HG03175 (cell line): Measurements from ENCODE around the gene ARHGDIA.

Experiments used
- ATAC-seq: cut with Tn5 transposase; IDR thresholded peaks from one replicate; pipeline ENCODE4 v1.9.1; 2021; ENCODE audit warnings: mild to moderate bottlenecking, moderate library complexity; ENCODE audit not compliant: unreplicated experiment

The ARHGDIA gene

GRCh38 chr17:81828656-81829055 lies 42.5 kb downstream of the ARHGDIA start:
- ATAC-seq: no peak

- ATAC-seq: no peak
Observed at GRCh38 chr17:81825841-81826466, 45.2 kb downstream of the ARHGDIA start.

- ATAC-seq: no peak
Observed at GRCh38 chr17:81824595-81824994, 46.5 kb downstream of the ARHGDIA start.

GRCh38 chr17:81823820-81824550 lies 47.2 kb downstream of the ARHGDIA start:
- no peak for ATAC-seq

GRCh38 chr17:81822996-81823819 lies 47.9 kb downstream of the ARHGDIA start:
- no peak for ATAC-seq

DNA sequence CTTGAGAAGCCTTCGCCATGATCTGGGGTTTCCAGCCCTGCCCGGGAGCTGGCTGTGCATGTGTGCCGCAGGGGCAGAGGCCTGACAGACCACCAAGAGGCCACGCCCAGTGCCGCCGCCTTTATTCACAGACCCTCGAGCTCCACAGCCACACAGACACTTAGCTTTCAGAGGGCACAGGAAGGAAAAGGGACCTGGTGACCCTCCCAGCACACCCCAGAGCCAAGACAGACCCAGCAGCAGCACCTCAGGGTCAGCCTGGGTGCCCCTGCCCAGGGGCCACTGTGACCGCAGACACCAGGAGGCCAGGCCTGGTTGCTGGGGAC lies 48.9 kb downstream of the ARHGDIA start:
- no peak for ATAC-seq

DNA sequence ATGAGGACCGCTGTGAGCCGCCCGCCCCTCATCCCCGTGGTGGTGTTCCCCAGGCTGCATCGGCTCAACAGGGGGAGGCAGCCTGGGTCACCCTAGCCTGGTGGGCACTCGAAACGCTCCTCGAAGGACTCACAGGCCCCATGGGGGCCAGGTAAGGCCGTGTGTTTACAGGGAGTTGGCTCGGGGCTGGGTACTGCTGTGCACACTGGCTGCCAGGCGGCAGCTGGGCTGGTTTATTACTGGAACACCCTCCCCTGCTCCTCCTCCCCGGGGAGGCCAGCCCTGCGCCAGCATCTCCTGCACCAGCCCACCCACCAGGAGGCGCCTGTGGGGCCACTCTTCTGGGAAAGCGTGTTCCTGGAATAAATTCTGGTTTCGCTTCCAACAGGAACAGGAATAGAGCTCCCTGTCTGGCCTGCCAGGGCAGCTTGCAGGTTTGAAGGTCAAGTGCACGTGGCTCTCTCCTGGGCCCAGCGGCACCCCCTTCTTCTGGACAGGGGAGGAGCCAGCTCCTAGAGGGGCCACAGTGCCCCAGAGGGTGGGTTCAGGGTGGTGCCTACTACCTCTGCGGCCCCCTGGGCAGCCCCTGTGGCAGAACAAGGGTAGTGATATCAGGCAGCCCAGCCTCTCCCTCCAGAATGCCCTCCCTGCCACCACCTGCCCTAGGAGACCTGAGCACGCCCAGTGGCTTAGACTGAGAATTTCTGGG lies 49.4 kb downstream of the ARHGDIA start:
- no peak for ATAC-seq

- ATAC-seq: no peak
Observed at GRCh38 chr17:81821147-81821546, 50.0 kb downstream of the ARHGDIA start.

GRCh38 chr17:81819708-81820107 lies 51.4 kb downstream of the ARHGDIA start:
- ATAC-seq: no peak

DNA sequence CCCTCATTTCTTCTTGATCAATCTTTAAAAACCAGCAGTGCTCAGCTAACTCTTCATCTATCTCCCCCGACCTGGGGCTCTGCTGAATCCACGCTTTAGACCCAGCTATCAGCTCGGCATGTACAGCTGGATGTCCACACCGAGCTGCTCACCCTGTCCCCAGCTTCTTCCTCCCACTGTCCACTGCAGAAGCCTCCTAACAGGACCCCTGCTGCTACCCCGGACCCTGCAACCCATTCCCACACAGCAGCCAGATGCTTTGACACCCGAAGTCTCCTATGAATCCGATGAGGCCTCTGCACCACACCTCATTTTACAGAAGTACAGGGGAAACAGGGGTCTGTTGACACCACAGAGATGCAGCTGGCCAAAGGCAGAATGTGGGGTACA lies 53.4 kb downstream of the ARHGDIA start:
- no peak for ATAC-seq
